HG02571 (cell line): ENCODE results near the gene TMEM131.

ENCODE experiments used
- ATAC-seq: cut with Tn5 transposase; IDR thresholded peaks from one replicate; pipeline ENCODE4 v1.9.1; 2021; ENCODE audit warnings: mild to moderate bottlenecking, moderate library complexity; ENCODE audit not compliant: unreplicated experiment

TMEM131 gene

GRCh38 chr2:97765933-97766332 lies 229.8 kb downstream of the TMEM131 start:
- no peak for ATAC-seq

- no peak for ATAC-seq
Measured at GRCh38 chr2:97764559-97765263, 231.0 kb downstream of the TMEM131 start.

- ATAC-seq, result no peak
Measured at GRCh38 chr2:97763176-97763845, 232.4 kb downstream of the TMEM131 start.

- no peak for ATAC-seq
Measured at GRCh38 chr2:97761192-97761591, 234.6 kb downstream of the TMEM131 start.

GRCh38 chr2:97760480-97761049 lies 235.2 kb downstream of the TMEM131 start:
- ATAC-seq, result no peak

GRCh38 chr2:97759727-97760407 lies 235.9 kb downstream of the TMEM131 start:
- ATAC-seq, result no peak

- no peak for ATAC-seq
Measured at GRCh38 chr2:97758131-97758705, 237.5 kb downstream of the TMEM131 start.

- no peak for ATAC-seq
Measured at GRCh38 chr2:97757062-97757461, 238.7 kb downstream of the TMEM131 start.

GRCh38 chr2:97755491-97755890 lies 240.3 kb downstream of the TMEM131 start:
- ATAC-seq, result no peak

GRCh38 chr2:97754690-97755346 lies 240.9 kb downstream of the TMEM131 start:
- no peak for ATAC-seq

- no peak for ATAC-seq
Measured at GRCh38 chr2:97752342-97753334, 243.1 kb downstream of the TMEM131 start.

- no peak for ATAC-seq
Measured at GRCh38 chr2:97751752-97752151, 244.0 kb downstream of the TMEM131 start.

GRCh38 chr2:97750017-97750416 lies 245.7 kb downstream of the TMEM131 start:
- ATAC-seq, result no peak

- ATAC-seq, result no peak
Measured at GRCh38 chr2:97749581-97749980, 246.2 kb downstream of the TMEM131 start.

- no peak for ATAC-seq
Measured at GRCh38 chr2:97747716-97748115, 248.0 kb downstream of the TMEM131 start.

GRCh38 chr2:97747285-97747684 lies 248.5 kb downstream of the TMEM131 start:
- ATAC-seq, result no peak

- no peak for ATAC-seq
Measured at GRCh38 chr2:97745474-97746174, 250.1 kb downstream of the TMEM131 start.

- ATAC-seq, result no peak
Measured at GRCh38 chr2:97743913-97744312, 251.8 kb downstream of the TMEM131 start.

GRCh38 chr2:97742381-97742847 lies 253.3 kb downstream of the TMEM131 start:
- no peak for ATAC-seq
